Stimulated activated CD4-positive, alpha-beta T cell treated with anti-CD3 and anti-CD28 coated beads, TNF-alpha, amount 100 ng/mL, for 24 hours (primary cell): ENCODE measurements around the gene ZNF420.
"Not testable (repeated sequence)": the region's sequence is repeated elsewhere in the genome, so short reads cannot be mapped to it uniquely, and the experiment has no call there.

Experiments
- DNase-seq, 3 experiments: peaks; one replicate each; pipeline ENCODE4 v3.0.0-alpha.2; 2020; ENCODE audit warnings: low read depth in 3 of 3

Gene ZNF420

DNA sequence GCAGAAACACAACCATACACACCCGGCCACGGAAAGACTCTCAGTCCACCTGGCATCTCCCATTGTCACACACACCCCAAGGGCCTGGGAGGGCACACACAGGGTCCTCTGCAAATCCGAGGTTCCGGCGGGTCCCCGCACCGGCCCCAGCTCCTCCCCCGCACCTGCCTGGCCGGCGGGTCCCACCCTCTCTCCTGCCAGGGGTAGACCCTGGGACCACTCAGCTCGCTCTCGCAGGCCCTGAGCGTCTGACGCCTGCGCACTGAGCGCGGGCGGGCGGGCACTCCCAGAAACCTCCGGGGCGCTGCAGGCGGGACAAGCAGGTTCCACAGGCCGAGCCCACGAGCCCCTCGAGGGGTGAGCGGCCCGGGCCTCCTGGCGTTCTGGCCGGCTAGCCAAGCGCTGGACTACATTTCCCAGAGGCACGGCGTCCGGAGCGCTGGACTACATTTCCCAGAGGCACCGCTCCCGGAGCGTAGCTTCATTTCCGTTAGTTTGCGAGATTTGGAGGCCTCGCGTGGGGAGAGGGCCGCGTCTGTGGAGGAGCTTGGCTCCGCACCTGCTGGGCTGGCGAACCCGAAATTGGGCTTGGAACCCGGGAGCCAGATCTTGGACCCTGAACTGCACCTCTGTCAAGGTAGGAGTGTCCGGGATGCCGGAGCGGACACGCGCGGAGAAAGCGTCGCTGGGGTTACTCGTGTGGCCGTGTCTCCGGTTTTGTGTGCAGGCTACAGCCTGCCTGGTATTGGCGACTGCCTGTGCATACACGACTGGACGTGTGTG is at the start of gene ZNF420:
Gene ZNF420 (plus strand): TSS at position 500 of the 783 bp plus-strand sequence. CDS start 10,686 bp downstream, outside the sequence.
- DNase-seq: peak; percentile 76 to 86 (median 81)

DNA sequence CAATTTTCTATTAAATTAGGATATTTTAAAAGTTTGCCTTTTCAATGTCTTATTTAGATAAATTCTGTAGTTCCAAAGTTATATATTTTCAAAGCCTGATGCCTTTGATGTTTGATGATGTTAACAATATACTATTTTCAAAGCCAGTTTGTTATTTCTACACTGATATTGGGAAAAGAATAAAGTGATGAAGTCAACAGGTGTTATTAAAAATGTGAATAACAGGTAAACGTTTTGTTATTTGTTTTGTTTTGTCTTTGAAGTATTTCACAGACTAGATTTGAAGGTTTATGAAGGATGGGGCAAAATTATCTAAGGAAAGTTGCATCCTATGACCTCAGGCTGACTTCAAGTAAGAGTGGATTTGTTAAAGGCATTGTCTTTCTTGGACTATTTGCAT is 33.1 kb upstream of the ZNF420 start:
- DNase-seq: no peak

DNA sequence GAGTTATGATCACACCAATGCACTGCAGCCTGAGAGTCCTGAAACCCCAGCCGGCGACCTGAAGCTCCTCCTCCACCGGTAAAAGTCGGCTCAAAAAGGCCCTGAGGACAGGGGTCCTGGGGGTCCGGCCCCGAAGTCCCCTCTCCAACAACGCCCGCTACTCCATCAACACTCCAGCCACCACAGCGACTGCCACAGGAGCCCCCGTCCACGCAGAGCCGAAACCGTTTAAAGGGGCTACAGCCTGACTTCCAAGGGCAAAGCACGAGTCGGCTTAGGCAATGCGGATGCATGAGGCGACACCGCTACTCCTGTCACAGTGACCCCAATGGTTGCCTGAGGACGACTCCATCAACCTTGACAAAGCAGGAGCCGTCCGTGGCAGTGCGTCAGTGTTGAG is 22.9 kb upstream of the ZNF420 start:
- DNase-seq: no peak

DNA sequence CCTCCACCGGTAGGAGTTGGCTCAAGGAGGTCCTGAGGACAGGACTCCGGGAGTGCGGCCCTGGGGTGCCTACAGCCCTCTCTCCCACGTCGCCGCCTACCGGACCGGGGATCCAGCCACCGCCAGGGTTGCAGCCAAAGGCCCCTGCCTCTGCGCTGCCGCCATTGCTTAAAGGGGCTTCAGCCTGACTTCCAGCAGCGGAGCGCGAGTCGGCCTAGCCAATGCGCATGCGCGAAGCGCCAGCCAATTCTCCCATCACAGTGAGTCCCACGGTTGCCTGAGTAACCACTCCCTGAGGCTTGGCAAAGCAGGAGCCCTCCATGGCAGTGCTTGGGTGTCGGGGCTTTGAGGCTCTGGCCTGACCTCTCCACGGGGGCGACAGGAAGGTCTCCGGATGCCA is 21.5 kb upstream of the ZNF420 start:
- DNase-seq: no peak

DNA sequence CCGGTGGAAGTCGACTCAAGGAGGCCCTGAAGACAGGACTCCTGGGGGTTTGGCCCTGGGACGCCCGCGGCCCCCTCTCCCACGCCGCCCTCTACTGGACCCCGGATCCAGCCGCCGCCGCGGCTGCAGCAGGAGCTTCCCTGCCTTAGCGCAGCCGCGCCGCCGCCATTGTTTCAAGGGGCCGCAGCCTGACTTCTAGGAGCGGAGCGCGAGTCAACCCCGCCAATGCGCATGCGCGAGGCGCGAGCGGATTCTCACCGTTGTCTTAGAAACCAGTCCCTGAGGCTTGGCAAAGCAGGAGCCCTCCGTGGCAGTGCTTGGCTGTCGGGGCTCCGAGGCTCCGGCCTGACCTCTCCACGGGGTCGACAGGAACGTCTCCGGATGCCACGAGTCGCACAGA is 19.1 kb upstream of the ZNF420 start:
- DNase-seq: no peak

DNA sequence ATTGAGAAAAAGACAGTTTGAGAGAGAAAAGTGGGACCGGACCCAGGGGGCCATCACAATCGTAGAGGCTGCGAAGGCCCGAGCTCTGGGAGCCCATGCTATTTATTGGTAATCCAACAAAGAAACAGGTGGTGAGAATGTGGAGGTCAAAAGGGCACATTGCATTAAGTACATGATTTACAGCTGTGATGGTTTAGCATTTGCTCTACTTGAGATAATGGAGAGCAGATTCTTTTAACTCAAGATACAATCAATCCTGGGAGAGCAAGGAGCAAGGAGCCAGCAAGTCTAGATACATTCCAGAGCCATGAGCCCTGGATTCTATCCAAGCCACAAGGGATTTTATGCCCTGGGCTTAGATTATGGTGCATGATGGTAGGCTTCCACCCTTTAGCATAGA is 13.3 kb upstream of the ZNF420 start:
- DNase-seq: not testable (repeated sequence)

DNA sequence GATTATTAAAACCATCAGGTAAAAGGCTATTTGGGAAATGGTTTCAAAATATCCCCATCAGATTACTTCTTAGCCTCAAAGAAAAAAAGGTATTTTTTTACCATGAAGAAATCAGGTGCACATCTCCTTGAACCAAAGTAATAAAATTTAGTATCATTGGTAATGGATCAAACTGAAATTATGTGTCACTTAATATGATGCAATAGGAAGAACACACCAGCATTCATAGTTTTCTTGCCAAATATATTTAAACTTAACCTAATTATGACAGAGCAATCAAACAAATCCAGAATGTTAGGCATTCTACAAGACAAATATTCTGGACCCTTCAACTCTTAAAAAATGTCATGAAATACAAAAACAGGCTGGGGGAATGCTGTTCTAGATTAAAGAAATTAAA is 4.1 kb upstream of the ZNF420 start:
- DNase-seq: no peak

DNA sequence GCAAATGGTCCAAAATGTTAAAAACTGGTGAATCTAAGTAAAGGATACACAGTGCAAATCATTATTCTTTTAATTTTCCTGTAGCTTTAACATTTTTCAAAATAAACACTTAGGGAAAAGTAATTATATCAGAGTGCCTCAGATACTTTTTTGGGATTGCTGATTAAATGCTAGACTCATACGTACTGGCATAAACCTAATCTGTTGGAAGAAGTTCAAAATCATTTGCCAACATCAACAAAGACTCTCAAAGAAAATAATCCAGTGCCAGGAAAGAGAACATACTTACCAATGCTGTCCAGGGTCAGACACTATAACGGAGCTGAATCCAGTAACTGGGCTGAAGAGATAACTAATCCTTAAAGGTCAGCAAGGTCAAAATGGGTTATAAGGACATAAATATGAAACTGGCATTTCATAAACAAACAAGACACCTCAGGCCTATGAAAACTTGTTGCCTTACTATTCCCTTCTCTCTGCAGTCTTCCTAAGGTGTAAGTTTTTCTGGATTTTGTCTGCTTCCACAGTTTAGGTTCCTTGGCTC is 3.3 kb upstream of the ZNF420 start:
- DNase-seq: no peak

DNA sequence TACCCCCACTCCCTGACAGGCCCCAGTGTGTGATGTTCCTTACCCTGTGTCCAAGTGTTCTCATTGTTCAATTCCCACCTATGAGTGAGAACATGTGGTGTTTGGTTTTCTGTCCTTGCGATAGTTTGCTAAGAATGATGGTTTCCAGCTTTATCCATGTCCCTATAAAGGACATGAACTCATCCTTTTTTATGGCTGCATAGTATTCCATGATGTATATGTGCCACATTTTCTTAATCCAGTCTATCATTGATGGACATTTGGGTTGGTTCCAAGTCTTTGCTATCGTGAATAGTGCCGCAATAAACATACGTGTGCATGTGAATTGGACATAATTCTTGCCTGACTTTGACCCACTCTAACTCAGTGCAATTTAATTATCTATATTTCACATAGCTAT is 1.7 kb upstream of the ZNF420 start:
- DNase-seq: not testable (repeated sequence)

DNA sequence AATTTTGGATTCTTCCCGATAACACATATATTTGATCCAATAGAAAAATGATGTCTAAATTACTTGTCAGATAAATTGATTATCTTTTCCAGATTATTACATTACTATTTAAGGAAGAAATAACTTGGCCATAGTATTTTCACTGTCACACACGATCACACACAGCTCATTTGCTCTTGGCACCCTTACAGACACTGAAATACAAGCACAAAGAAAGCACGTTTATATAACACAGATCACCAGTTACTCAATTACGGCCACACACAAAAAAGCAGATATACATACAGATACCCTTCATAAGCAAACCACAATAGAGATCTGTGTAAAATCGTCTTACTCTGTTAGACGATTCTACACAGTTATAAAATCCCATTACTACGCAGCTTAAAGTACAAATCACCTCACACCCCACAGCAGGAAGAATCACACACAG is 716 bp upstream of the ZNF420 start:
- DNase-seq: no peak

DNA sequence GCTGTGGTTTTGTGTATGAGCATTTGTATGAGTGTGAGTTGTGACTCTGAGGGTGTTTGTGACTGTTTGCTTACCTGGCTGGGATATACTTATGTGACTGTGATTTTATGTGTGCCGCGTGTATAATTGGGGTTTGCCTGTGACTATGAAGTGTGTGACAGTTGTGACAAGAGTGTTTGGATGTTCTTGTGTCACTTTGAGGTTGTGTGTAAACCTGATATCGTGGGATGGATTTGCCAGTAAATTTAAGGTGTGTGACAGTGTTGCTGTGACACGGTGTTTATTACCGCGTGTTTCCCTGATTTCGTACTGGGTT is 442 bp downstream of the ZNF420 start:
- peak in 1 of 3 experiments; percentile 3 for DNase-seq

DNA sequence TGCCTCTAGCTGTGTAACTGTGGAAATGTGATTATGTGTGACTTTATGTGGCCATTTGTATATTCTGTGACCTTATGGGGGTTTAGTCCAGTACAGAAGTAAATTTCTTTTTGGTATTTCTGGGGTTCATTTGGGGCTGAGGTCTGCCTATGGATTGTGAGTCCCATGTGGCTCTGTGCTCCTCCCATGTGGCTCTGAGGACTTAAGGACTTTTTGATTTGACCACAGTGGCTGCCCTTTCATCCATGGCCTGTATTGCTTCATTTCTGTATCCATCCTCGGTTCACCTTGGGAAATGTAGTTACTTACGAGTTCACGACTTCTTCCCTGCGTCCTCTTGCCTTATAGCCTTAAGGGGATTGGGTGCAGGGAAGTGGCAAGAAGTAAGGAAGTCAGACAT is 1.0 kb downstream of the ZNF420 start:
- no peak for DNase-seq

DNA sequence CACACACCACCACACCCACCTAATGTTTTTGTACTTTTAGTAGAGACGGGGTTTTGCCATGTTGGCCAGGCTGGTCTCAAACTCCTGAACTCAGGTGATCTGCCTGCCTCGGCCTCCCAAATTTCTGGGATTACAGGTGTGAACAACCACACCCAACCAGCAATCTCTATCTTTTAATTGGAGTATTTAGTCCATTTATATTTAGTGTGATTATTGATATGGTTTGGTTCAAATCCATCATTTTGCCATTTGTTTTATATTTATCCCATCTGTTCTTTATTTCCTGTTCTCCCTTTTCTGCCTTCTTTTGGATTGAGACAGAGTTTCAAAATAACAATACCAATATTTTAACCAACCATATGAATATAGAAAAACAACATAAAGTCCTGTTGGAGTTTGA is 4.1 kb downstream of the ZNF420 start:
- no peak for DNase-seq

DNA sequence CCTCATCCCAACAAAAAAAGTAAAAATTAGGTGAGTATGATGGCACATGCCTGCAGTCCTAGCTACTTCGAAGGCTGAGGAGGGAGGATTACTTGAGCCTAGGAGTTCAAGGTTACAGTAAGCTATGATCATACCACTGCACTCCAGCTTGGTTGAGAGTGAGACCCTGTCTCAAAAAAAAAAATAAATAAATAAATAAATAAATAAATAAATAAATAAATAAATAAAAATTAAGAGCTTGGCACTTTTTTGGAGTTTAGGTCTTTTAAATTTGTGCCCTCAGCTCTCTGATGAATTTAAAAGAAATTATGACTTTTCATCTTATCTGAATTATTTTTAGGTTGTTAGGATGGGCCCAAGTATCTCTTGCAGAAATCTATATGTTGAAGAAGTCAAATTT is 8.9 kb downstream of the ZNF420 start:
- no peak for DNase-seq

DNA sequence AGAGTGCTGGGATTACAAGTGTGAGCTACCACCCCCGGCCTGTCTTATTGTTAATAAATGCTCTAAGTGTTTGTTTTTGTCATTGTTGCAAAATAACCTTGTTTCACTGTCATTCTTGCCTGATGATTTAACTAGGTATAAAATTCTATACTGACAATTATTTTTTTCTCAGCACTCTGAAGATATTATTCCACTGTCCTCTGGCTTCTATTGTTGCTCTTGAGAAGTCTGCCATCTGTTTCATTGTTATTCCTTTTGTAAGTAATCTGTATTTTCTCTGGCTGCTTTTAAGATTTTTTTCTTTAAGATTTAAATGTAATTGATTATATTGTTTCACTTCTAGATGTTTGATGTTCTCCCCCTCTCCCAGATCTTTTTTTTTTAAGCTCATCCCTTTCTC is 17.6 kb downstream of the ZNF420 start:
- DNase-seq: no peak

DNA sequence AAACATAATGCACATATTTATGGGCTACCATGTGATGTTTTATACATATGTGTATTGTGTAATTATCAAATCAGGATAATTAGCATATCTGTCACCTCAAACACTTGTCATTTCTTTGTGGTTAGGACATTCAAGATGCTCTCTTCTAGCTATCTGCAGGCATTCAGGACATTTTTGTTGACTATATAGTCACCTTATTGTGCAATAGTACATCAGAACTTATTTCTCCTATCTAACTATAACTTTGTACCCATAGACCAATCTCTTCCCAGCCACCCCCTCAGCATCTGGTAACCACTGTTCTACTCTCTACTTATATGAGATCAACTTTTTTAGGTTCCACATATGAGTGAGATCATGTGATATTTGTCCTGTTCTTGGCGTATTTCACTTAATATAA is 20.3 kb downstream of the ZNF420 start:
- no peak for DNase-seq

DNA sequence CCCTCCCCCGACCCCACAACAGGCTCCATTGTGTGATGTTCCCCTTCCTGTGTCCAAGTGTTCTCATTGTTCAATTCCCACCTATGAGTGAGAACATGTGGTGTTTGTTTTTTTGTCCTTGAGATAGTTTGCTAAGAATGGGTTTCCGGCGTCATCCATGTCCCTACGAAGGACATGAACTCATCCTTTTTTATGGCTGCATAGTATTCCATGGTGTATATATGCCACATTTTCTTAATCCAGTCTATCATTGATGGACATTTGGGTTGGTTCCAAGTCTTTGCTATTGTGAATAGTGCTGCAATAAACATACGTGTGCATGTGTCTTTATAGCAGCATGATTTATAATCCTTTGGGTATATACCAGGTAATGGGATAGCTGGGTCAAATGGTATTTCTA is 25.9 kb downstream of the ZNF420 start:
- DNase-seq: not testable (repeated sequence)

DNA sequence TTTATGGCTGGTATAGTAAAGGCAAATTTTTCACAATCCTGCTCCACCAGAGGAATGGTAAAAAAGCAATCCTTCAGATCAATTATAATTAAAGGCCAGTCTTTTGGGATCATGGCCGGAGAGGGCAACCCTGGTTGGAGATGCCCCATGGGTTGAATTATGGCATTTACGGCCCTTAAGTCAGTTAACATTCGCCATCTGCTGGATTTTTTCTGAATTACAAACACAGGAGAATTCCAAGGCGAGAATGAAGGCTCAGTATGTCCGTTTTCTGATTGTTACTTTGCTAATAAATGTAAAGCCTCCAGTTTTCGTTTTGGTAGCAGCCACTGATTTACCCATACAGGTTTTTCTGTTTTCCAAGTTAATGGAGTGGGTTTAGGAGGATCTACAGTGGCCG is 33.5 kb downstream of the ZNF420 start:
- not testable (repeated sequence) for DNase-seq

DNA sequence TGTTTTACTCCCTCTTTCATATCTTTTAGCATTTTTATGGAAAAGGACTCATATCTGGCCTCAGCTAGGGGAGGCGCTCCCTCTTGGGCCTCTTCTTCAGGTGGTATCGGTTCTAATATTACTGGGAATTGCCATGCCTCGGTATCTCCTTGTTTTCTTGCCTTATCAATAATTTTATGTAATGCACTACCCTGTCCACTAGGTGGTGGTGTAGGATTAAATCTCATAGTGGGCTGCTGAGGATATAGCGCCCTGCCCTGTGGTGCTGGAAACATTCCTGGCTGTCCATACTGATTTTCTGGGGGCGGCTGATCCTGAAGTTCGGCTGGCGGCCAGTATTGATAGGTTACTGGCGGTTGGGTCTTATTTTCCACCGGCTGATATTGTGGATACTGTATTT is 35.8 kb downstream of the ZNF420 start:
- no peak for DNase-seq

DNA sequence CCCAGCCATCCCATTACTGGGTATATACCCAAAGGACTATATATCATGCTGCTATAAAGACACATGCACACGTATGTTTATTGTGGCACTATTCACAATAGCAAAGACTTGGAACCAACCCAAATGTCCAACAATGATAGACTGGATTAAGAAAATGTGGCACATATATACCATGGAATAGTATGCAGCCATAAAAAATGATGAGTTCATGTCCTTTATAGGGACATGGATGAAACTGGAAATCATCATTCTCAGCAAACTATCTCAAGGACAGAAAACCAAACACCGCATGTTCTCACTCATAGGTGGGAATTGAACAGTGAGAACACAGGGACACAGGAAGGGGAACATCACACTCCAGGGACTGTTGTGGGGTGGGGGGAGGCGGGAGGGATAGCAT is 43.9 kb downstream of the ZNF420 start:
- not testable (repeated sequence) for DNase-seq

DNA sequence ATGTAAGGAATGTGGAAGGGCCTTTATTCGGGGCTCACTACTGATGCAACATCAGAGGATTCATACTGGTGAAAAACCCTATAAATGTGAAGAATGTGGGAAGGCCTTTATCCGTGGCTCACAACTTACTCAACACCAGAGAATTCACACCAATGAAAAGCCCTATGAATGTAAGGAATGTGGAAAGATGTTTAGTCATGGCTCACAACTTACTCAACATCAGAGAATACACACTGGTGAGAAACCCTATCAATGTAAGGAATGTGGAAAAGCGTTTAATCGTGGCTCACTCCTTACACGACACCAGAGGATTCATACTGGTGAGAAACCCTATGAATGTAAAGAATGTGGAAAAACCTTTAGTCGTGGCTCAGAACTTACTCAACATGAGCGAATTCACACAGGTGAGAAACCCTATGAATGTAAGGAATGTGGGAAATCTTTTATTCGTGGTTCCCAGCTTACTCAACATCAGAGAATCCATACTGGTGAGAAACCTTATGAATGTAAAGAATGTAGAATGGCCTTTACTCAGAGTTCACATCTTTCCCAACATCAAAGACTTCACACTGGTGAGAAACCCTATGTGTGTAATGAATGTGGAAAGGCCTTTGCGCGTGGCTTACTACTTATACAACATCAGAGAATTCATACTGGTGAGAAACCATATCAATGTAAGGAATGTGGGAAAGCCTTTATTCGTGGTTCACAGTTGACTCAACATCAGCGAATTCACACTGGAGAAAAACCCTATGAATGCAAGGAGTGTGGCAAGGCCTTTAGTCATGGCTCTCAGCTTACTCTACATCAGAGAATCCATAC is 50.0 kb downstream of the ZNF420 start:
- DNase-seq: no peak

DNA sequence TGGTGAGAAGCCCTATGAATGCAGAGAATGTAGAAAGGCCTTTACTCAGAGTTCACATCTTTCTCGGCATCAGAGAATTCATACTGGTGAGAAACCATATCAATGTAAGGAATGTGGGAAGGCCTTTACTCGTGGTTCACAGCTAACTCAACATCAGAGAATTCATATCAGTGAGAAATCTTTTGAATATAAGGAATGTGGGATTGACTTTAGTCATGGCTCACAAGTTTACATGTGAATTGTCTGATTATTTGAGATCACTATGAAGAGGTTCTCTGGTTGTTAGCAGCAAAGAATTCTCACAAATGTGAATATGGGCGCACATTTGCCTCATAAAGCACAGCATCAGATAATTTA is 50.6 kb downstream of the ZNF420 start:
- DNase-seq: no peak

DNA sequence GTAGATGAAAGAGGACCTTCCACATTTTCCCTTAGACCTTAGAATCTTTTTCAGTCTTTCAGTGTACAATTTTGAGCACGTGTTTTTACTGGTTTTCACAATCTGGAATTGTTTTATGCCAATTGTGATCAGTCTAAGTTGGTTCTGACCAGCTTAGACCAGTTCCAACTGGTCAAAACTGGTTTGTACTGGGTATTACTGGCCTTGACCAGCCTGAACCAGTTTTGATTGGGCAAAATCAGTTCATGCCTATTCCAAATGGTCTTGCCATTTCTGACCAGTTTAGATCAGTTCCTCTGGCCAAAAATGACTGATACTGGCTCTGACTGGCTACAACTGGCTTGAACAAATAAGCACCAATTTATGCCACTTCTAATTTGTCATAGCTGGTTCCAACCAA is 57.9 kb downstream of the ZNF420 start:
- DNase-seq: no peak
